ENCODE measurements around the gene PLA2G4D. TPM values are rescaled to one million over a fixed set of nuclear protein-coding genes. Genes with fewer than 3 reads are reported as not detected.

The PLA2G4D gene
- total RNA-seq, 1 donor from 2014 or later, result not detected

GRCh38 chr15:42035435-42035761 is 59.0 kb downstream of the PLA2G4D start:
- H3K4me3 Mint-ChIP-seq, result no peak overlapping the region
- peaks cover 3% of the 10 kb centered on the region for H3K9me3 Mint-ChIP-seq
- no peak overlapping the region for H3K27ac Mint-ChIP-seq (ENCODE audit: unreplicated experiment)
- no peak for DNase-seq (ENCODE audit: low read depth, low spot score)
- no peak for TF ChIP-seq CTCF (conservative IDR thresholded peaks at IDR 0.05)
- H3K36me3 Mint-ChIP-seq (ENCODE audit: low read depth), result no peaks in the 10 kb centered on the region
- H3K4me1 Mint-ChIP-seq, result no peaks in the 10 kb centered on the region
- peaks cover 3% of the 10 kb centered on the region for H3K27me3 Mint-ChIP-seq (ENCODE audit: low read depth)

DNA sequence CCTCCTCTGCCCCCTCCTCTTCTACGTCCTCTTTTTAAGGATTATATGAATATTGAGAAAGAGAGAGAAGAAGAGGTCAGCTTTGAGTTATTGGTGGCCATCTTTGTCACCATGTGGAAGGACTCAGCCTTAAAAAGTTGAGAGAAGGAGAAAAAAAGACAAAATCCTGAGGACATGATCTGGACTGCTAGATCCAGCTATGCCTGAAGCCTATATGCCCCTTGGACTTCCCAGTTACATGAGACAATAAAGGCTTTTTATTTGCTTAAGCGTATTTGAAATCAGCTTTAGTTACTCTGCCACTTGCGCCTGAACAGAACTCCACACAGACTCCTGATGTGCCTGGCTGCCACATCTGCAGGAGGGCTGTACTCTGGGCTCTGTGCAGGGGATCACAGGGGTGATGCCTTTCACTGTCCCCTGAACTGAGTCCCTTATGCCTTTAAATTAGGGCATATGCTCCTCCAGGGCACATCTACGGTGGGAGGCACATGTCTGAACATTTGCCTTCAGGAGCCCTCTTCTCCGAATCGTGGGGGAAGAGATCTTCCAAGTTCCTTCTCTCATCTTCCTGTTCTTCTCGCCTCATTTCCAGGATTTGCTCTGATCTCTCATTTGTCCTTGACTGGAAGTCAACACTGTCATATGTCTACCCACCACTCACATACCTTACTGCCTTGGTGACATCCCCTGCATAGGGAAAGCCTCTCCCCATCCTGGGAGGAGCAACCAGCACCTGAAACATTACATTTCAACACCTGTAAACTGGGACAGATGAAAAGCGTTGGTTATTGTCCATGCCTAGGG is 59.5 kb downstream of the PLA2G4D start:
- no peaks in the 10 kb centered on the region for H3K36me3 Mint-ChIP-seq (ENCODE audit: low read depth)
- DNase-seq (ENCODE audit: low read depth, low spot score), result no peak

GRCh38 chr15:42033214-42033873 is 61.0 kb downstream of the PLA2G4D start:
- Mint-ChIP-seq H3K9me3 (peaks cover 3% of the 10 kb centered on the region), H3K36me3 (ENCODE audit: low read depth) (no peaks in the 10 kb centered on the region), H3K27me3 (ENCODE audit: low read depth) (peaks cover 9% of the 10 kb centered on the region), H3K4me1 (no peaks in the 10 kb centered on the region), H3K27ac (ENCODE audit: unreplicated experiment) (no peak overlapping the region), H3K4me3 (no peak overlapping the region)
- no peak for TF ChIP-seq CTCF (conservative IDR thresholded peaks at IDR 0.05)
- no peak for DNase-seq (ENCODE audit: low read depth, low spot score)

More for the DNA sequence above, 59.5 kb downstream of the PLA2G4D start:
- no peaks in the 10 kb centered on the region for H3K4me1 Mint-ChIP-seq
- peaks cover 5% of the 10 kb centered on the region for H3K27me3 Mint-ChIP-seq (ENCODE audit: low read depth)
- H3K27ac Mint-ChIP-seq (ENCODE audit: unreplicated experiment), result no peak overlapping the region
- H3K9me3 Mint-ChIP-seq, result peaks cover 3% of the 10 kb centered on the region
- no peak for TF ChIP-seq CTCF (conservative IDR thresholded peaks at IDR 0.05)
- H3K4me3 Mint-ChIP-seq, result no peak overlapping the region

- TF ChIP-seq CTCF (conservative IDR thresholded peaks at IDR 0.05), result no peak
- no peaks in the 10 kb centered on the region for H3K4me1 Mint-ChIP-seq
- H3K9me3 Mint-ChIP-seq, result peaks cover 3% of the 10 kb centered on the region
- H3K4me3 Mint-ChIP-seq, result no peak overlapping the region
- H3K27me3 Mint-ChIP-seq (ENCODE audit: low read depth), result peaks cover 14% of the 10 kb centered on the region
- no peak for DNase-seq (ENCODE audit: low read depth, low spot score)
- no peak overlapping the region for H3K27ac Mint-ChIP-seq (ENCODE audit: unreplicated experiment)
- H3K36me3 Mint-ChIP-seq (ENCODE audit: low read depth), result no peaks in the 10 kb centered on the region
These were observed 61.8 kb downstream of the PLA2G4D start for GRCh38 chr15:42032376-42033213.

- no peak for DNase-seq (ENCODE audit: low read depth, low spot score)
- H3K4me3 Mint-ChIP-seq, result no peak overlapping the region
- H3K9me3 Mint-ChIP-seq, result peaks cover 3% of the 10 kb centered on the region
- no peaks in the 10 kb centered on the region for H3K4me1 Mint-ChIP-seq
- H3K36me3 Mint-ChIP-seq (ENCODE audit: low read depth), result no peaks in the 10 kb centered on the region
- H3K27me3 Mint-ChIP-seq (ENCODE audit: low read depth), result peaks cover 26% of the 10 kb centered on the region
- no peak for TF ChIP-seq CTCF (conservative IDR thresholded peaks at IDR 0.05)
- H3K27ac Mint-ChIP-seq (ENCODE audit: unreplicated experiment), result no peak overlapping the region
These were observed 63.0 kb downstream of the PLA2G4D start for GRCh38 chr15:42031198-42031915.

Data from neural crest cell (in vitro differentiated cells).